IgD-negative memory B cell (primary cell): ENCODE data around the gene TAOK3. TPM values are rescaled to one million over a fixed set of nuclear protein-coding genes. Genes with fewer than 3 reads are reported as not detected.

Source experiments
- H3K27ac Mint-ChIP-seq, 3 donors: one replicate each; pipeline ENCODE4 v1.8.0; 2020 to 2022; ENCODE audit warnings: mild to moderate bottlenecking in 3 of 3, mixed read lengths in 3 of 3, moderate library complexity in 1 of 3
- H3K27me3 Mint-ChIP-seq: one replicate; pipeline ENCODE4 v1.8.0; 2021; ENCODE audit warnings: mixed read lengths
- H3K36me3 Mint-ChIP-seq: one replicate; pipeline ENCODE4 v1.8.0; 2020; ENCODE audit warnings: mild to moderate bottlenecking, mixed read lengths
- H3K4me1 Mint-ChIP-seq, 3 donors: one replicate each; pipeline ENCODE4 v1.8.0; 2020 to 2022; ENCODE audit warnings: mixed read lengths in 3 of 3, mild to moderate bottlenecking in 1 of 3
- H3K4me3 Mint-ChIP-seq, 4 donors: one replicate each; pipeline ENCODE4 v1.8.0; 2020 to 2022; ENCODE audit warnings: mild to moderate bottlenecking in 4 of 4, mixed read lengths in 4 of 4, moderate library complexity in 3 of 4
- H3K9me3 Mint-ChIP-seq, 3 donors: one replicate each; pipeline ENCODE4 v1.8.0; 2020 to 2021; ENCODE audit warnings: mixed read lengths in 3 of 3, mild to moderate bottlenecking in 1 of 3
- polyA plus RNA-seq: library from polyadenylated mRNA; unstranded; fragments of 300-500 nt; fragmentation: Illumina TruSeq; gene quantifications from one replicate; pipeline ENCODE4 v1.2.3, GENCODE V29; 2021

Gene TAOK3
- polyA plus RNA-seq, 1 donor from 2014 or later: 107 TPM

DNA sequence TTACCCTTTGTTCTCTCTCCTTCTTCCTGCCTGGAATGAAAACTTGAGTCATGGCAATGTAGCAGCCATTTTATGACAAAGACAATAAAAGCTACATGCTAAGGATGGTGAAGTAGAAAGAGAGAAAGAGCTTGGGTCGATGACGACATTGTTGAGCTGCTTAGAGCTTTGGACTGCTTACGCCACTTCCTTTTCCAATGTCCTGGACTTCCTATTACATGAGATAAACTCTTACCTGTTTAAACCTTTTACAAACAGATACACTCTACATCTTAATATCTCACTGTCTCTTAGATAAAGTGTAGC is 166.6 kb downstream of the TAOK3 start:
- H3K27me3 Mint-ChIP-seq: no peaks in the 10 kb centered on the region
- no peaks in the 10 kb centered on the region for H3K9me3 Mint-ChIP-seq
- H3K36me3 Mint-ChIP-seq: peaks cover 3% of the 10 kb centered on the region
- no peak overlapping the region for H3K4me3 Mint-ChIP-seq
- H3K4me1 Mint-ChIP-seq: peaks cover 0 to 3% (median 2%) of the 10 kb centered on the region in 3 donors
- no peak overlapping the region for H3K27ac Mint-ChIP-seq

DNA sequence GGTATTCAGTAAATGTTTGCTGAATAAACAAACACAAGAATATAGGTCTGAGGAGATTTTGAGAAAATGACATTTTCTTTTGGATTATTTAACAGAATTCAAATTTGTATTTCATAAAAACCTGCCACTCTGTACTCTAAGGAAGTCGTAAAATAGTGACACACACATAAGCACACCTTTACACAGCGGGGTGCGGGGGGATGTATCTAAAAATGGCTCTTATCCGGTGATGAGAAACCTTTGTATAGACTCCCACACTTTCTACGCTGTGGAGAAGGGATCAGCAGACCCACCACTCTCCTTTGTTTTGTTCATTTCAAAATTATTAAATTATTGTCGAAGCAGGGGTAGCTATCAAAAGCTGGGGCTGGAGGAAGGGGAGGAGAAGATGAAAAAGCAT is 178.7 kb downstream of the TAOK3 start:
- H3K27me3 Mint-ChIP-seq: no peaks in the 10 kb centered on the region
- no peak overlapping the region for H3K27ac Mint-ChIP-seq
- peaks cover 3% of the 10 kb centered on the region for H3K36me3 Mint-ChIP-seq

DNA sequence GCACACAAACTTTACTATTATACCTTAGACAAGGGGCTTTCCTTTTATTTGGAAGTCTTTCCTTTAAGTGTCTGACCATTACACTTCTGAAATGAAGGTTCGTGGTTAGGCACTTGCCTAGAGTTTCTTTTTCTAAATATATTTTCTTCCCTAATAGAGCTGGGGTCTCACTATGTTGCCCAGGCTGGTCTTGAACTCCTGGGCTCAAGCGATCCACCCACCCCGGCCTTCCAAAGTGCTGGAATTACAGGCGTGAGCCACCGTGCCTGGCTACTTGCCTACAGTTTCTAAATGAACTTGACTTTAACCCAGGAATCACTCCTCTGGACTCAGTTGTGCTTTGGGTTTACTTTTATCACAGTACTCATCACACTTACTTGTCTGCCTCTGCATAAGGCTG is 179.2 kb downstream of the TAOK3 start:
- H3K4me1 Mint-ChIP-seq: no peaks in the 10 kb centered on the region
- peaks cover 3% of the 10 kb centered on the region for H3K36me3 Mint-ChIP-seq
- H3K27ac Mint-ChIP-seq: no peak overlapping the region
- no peak overlapping the region for H3K4me3 Mint-ChIP-seq
- no peaks in the 10 kb centered on the region for H3K27me3 Mint-ChIP-seq
- no peaks in the 10 kb centered on the region for H3K9me3 Mint-ChIP-seq

More for the DNA sequence above, 178.7 kb downstream of the TAOK3 start:
- H3K4me3 Mint-ChIP-seq: no peak overlapping the region
- H3K4me1 Mint-ChIP-seq: no peaks in the 10 kb centered on the region
- H3K9me3 Mint-ChIP-seq: no peaks in the 10 kb centered on the region

DNA sequence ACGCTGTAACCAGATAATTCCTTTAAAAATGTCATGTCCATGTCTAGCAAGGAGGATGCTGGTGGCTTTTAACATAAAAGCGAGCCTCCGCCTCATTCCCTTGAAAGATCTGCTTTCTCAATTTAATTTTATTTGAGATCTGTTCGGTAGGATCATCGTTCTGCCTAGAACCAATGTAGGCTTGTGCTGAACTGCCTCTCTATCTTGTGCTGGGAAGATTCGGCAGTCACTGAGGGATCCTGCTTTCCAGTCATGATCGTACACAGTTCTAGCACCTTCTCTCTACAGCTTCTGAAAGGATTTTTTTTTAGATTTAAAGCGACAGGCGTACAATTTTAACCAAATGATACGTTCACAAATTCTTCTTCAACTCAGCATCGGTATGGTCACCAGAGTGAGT is 182.4 kb downstream of the TAOK3 start:
- H3K27ac Mint-ChIP-seq: no peak overlapping the region
- no peak overlapping the region for H3K4me3 Mint-ChIP-seq
- no peaks in the 10 kb centered on the region for H3K9me3 Mint-ChIP-seq
- peaks cover 11 to 16% (median 12%) of the 10 kb centered on the region in 3 donors for H3K4me1 Mint-ChIP-seq
- H3K27me3 Mint-ChIP-seq: no peaks in the 10 kb centered on the region
- H3K36me3 Mint-ChIP-seq: peaks cover 2% of the 10 kb centered on the region

DNA sequence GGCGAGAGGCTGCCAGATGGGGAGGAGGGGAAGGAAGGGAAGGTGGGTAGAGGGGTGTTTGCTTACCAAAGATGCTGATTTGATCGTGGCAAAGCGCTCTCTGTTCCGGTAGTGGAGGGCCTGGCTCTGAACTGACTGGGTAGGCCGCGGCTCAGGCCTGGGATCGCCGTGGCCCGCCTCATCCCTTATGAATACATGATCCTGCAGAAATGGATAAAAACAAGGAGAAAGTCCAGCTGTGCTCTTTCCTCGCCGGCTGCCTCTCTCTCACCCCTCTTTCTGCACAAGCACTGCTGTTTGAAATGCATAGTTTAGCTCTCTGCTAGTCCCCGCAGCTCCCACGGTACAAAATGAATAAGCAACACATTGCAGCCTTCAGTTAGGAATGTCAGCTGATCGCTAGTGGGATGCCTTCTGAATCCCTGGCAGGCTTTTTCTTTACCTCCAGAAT is 182.9 kb downstream of the TAOK3 start:
- H3K27me3 Mint-ChIP-seq: no peaks in the 10 kb centered on the region
- H3K4me1 Mint-ChIP-seq: peaks cover 11 to 16% (median 12%) of the 10 kb centered on the region in 3 donors
- H3K36me3 Mint-ChIP-seq: peaks cover 2% of the 10 kb centered on the region
- no peak overlapping the region for H3K27ac Mint-ChIP-seq
- no peaks in the 10 kb centered on the region for H3K9me3 Mint-ChIP-seq
- H3K4me3 Mint-ChIP-seq: no peak overlapping the region

DNA sequence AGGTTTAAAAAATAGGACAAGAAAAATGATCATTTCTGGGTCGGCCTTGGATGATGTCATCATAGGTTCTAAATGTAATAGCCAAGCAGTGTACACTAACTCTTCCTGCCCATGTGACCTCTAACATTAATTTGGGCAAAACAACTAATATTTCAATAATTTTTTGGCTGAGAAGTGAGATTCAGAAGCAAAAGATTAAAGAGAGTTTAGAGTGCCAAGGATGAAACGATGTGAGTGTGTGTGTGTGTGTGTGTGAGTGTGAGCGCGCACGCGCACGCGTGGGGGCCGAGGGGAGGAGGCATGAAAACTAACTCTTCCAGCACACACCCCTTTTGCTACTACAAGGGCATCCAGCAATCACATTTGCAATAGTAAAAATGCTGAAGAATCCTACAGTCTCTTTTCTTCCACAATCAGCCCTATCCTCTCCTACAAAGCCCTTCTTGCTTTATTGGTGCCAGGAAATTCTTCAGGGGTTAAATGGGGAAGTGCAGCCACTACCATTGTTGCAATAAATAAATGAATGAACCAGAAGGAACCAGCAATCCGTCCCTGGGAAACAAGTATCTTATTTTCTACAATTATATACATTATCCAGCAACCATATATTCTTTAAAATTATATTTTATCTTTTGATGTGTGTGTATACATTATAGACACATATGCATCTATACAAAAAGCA is 183.9 kb downstream of the TAOK3 start:
- Mint-ChIP-seq H3K27ac (no peak overlapping the region), H3K27me3 (no peaks in the 10 kb centered on the region), H3K36me3 (peaks cover 2% of the 10 kb centered on the region), H3K9me3 (no peaks in the 10 kb centered on the region), H3K4me3 (no peak overlapping the region), H3K4me1 (peaks cover 11 to 16% (median 12%) of the 10 kb centered on the region in 3 donors)

DNA sequence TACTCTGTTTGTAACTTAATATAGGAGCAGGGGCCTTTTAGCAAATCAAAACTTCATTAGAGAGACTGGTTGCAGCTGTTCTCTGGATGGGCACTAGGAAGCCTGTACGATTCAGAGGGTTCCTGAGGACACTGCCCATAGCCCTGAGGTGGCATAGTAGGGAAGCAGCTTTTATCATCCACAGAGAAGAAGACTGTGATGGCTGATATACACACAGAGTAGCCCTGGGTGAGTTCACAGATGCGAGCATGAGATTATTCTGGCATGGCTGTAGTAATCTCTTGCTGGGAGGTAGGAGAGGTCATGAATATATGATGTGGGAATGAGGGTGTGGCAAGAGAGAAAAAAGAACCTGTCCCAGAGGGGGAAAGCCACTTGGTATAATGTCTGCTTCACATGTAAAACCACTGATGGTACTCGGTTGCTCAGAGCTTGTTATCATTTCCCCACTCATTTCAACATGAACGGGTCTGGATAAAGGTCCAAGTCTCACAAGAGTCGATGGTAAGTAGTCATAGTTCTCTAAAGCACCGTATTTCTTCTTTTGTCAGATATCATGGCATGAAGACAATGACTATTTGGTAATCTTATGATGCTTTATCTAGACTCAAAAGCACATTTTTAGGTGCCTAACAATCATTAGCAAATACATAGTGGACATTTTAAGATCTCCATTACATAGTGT is 184.8 kb downstream of the TAOK3 start:
- Mint-ChIP-seq H3K27me3 (no peaks in the 10 kb centered on the region), H3K27ac (peak overlapping the region in 2 of 3 donors; percentile 61 to 79), H3K36me3 (peaks cover 2% of the 10 kb centered on the region), H3K9me3 (no peaks in the 10 kb centered on the region), H3K4me1 (peaks cover 13 to 16% (median 16%) of the 10 kb centered on the region in 3 donors), H3K4me3 (no peak overlapping the region)

DNA sequence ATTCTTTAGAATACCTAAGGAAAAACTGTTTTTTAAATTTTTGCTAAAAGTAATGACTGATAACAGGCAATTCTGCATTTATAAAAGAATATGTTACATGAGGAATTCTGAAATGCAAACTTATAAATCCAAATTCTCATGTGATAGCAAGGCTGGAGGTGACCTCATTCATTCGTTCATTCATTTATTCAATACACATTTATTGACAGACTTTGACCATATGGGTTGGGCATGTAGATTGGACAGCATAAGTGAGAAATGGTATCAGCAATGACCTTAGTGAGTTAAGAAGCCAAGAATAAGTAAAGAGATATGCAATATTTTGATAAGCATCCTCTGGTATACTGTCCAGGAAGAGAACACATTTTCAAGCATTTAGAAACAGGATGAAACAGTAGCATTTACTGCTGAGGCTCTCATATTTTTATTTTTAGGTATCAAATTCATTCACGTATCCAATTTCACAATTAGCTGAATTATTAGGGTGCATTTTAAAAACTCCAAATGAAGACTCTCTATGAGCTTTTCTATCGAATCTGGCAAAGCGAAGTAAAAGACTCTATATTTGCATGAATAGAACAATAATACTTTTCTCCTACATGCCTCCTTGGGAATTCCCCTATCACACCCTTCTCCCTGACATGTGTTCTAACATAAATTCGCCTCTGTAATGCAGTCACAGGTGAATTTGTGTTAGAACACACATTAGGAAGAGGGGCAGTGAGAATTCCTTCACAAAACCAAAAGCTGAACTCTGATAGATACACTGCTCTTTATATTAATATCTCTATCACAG is 186.9 kb downstream of the TAOK3 start:
- Mint-ChIP-seq H3K9me3 (no peaks in the 10 kb centered on the region), H3K4me1 (peaks cover 21 to 24% (median 23%) of the 10 kb centered on the region in 3 donors), H3K27me3 (no peaks in the 10 kb centered on the region), H3K4me3 (no peak overlapping the region), H3K27ac (peak overlapping the region in 2 of 3 donors; percentile 37 to 80), H3K36me3 (peaks cover 4% of the 10 kb centered on the region)

DNA sequence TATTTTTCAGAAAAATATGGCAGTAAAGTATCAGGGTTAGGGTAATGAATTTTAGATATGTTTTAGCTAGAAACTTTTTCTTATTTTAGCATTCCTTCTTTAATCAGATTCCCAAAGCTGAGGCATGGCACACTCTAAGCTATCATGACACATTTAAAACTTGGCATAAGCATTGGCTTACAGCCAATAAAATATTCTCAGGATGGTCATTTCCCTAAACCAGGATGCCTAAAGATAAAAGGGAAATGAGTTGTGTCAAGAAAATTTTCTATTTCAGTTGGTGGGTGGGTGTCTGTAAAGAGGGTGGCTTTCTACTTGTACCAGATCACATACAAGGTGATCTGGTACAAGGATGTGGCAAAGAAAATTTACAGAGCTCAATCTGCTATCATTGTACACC is 189.0 kb downstream of the TAOK3 start:
- H3K4me3 Mint-ChIP-seq: no peak overlapping the region
- H3K27me3 Mint-ChIP-seq: no peaks in the 10 kb centered on the region
- H3K9me3 Mint-ChIP-seq: no peaks in the 10 kb centered on the region
- peaks cover 8% of the 10 kb centered on the region for H3K36me3 Mint-ChIP-seq
- H3K27ac Mint-ChIP-seq: no peak overlapping the region
- H3K4me1 Mint-ChIP-seq: peaks cover 21 to 24% (median 23%) of the 10 kb centered on the region in 3 donors

DNA sequence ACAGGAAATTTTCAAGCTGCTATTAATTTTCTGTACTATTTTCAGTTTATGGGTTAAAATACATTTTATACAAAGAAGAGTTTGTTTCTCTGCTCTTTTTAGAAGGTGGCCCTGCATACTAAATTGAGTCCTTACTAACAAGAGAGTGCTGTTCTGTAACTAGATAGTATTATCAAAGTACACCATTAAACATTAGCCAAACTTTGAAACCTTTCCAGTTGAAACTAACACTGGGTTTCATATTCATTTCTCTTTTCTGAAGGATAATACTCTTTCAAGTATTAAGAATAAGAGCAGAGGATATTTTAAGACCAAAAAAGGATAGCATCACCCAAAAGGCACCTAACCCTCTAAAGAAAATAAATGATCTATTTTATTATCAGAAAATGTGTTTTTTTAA is 189.6 kb downstream of the TAOK3 start:
- Mint-ChIP-seq H3K4me1 (peaks cover 21 to 24% (median 23%) of the 10 kb centered on the region in 3 donors), H3K27me3 (no peaks in the 10 kb centered on the region), H3K27ac (peak overlapping the region in 1 of 3 donors; percentile 41), H3K4me3 (no peak overlapping the region), H3K36me3 (peaks cover 8% of the 10 kb centered on the region), H3K9me3 (no peaks in the 10 kb centered on the region)

DNA sequence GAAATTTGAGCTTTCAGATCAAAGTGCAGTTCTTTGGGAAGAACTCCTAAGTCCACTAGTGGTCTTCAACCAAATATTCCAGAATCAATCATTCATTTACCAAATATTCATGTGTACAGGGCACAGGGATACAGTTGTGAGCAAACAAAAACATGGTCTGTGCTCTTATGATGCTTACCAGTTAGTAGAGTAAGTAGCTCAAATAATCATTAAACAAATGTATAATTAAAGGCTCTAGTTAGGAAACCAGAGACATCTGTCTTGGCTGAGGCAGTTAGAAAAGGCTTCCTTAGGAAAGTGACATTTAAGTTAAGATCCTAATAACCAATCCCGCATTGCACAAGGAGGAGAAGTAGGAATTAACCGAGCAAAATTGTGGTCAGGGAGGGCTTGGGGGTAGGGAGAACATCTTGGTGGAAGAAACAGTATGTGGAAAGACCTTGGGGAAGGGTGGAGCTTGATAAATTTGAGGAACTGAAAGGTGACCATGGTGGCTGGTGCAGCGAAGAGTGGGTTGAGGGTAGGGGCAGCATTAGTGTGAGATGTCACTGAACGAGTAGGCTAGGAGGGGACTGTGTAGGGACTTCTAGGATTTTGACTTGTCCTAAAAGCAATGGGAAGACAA is 196.8 kb downstream of the TAOK3 start:
- Mint-ChIP-seq H3K9me3 (peaks cover 0 to 5% (median 0%) of the 10 kb centered on the region in 3 donors), H3K4me1 (peaks cover 9 to 14% (median 12%) of the 10 kb centered on the region in 3 donors), H3K4me3 (peak overlapping the region in 3 of 4 donors; percentile 0 to 19 (median 13)), H3K36me3 (peaks cover 22% of the 10 kb centered on the region), H3K27ac (peak overlapping the region in 1 of 3 donors; percentile 1), H3K27me3 (no peaks in the 10 kb centered on the region)

DNA sequence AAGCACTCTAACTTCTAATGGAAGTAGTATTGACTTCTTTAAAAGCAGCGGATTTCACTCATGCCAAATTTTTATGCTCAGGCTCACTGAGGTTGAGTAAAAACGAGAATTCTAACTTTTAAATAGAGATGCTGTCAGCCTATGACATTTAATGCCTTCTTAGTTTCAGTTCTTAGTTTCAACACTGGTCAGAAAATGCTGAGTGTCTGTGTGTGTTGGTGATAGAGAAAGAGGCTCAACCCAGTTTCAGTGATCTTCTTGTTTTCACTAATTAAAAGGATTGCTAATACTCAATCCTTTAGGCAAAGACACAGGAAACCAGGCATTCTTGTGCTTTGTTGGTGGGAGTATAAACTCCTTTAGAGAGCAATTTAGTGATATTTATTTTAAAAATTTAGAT is 205.8 kb downstream of the TAOK3 start:
- H3K36me3 Mint-ChIP-seq: peaks cover 15% of the 10 kb centered on the region

DNA sequence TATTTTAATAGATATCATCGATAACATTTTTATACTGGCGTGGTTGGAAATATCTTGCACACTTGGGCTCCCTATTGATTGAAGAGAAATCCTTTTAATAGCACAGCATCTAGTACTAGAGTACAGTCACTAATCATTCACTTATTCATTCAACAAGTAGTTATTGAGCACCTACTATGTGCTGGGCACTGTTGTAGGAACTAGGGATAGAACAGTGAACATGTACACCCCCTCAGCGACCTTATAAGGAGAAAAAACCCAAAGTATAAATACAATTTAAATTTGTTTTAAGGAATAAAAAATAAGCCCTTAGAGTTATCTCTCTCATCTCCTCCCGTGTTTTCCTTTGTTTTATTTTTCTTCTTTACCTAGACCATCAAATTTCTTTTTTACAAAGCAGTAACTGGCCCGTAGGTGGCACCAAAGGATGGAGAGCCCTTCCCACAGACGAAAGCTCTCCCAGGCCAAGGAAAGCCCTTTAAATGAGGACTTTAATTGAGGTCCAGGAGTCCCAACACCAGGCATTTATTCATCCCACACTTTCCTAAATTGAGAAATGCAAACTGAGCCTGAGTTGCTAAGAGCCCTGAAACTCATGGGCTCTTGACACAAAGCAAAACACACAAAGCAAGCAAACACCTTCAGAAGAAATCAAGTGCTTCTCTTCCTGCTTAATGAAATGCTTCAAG is 207.8 kb downstream of the TAOK3 start:
- H3K4me3 Mint-ChIP-seq: no peak overlapping the region
- H3K36me3 Mint-ChIP-seq: peaks cover 9% of the 10 kb centered on the region
- H3K27ac Mint-ChIP-seq: peak overlapping the region in 1 of 3 donors; percentile 12
- peaks cover 7 to 23% (median 16%) of the 10 kb centered on the region in 3 donors for H3K4me1 Mint-ChIP-seq
- H3K27me3 Mint-ChIP-seq: no peaks in the 10 kb centered on the region
- H3K9me3 Mint-ChIP-seq: no peaks in the 10 kb centered on the region

More for the DNA sequence above, 205.8 kb downstream of the TAOK3 start:
- H3K27ac Mint-ChIP-seq: no peak overlapping the region
- H3K4me1 Mint-ChIP-seq: peaks cover 7 to 26% (median 16%) of the 10 kb centered on the region in 3 donors
- H3K9me3 Mint-ChIP-seq: no peaks in the 10 kb centered on the region
- no peak overlapping the region for H3K4me3 Mint-ChIP-seq
- H3K27me3 Mint-ChIP-seq: no peaks in the 10 kb centered on the region

DNA sequence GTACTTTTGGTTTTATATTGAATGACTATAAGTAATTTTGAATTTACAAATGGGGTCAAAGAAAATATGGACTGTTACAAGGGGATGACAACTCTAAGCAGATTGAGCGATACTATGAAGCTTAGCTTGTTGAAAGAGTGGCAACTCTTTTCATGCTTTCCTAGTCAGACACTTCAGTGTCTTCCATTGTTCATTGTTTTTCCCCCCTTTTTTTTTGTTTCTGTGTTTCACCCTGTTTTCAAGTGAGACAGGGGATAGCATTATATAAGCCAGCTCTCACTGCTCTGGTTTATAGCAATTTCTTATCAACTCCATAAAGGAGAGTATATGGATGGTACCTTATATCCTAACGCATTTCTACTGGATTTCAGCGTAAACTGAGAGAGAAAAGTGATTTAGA is 212.2 kb downstream of the TAOK3 start:
- Mint-ChIP-seq H3K27me3 (no peaks in the 10 kb centered on the region), H3K4me1 (peaks cover 5 to 16% (median 7%) of the 10 kb centered on the region in 3 donors), H3K9me3 (no peaks in the 10 kb centered on the region), H3K4me3 (no peak overlapping the region), H3K27ac (no peak overlapping the region), H3K36me3 (peaks cover 2% of the 10 kb centered on the region)
